H1 (cell line): ENCODE measurements around the gene GALNT9.

Source experiments
- EGR1 ChIP-seq: IDR thresholded peaks from 2 replicates; pipeline ENCODE4 v1.6.1; 2011; ENCODE audit warnings: low read depth, low read length, borderline replicate concordance
- EZH2 ChIP-seq: fragments of 200-600 bp; sonication (generic); IDR thresholded peaks from 2 replicates; pipeline ENCODE4 v1.7.1; 2012; ENCODE audit warnings: low read depth, mild to moderate bottlenecking, moderate library complexity, low read length, inconsistent platforms; ENCODE audit not compliant: severe bottlenecking
- GTF2F1 ChIP-seq: IDR thresholded peaks from 2 replicates; pipeline ENCODE4 v1.6.1; 2012; ENCODE audit warnings: low read depth, low read length, improper control_type of control experiment, borderline replicate concordance
- POLR2A ChIP-seq, 2 experiments: IDR thresholded peaks; 1 replicate in 1 of 2; 2 replicates in 1 of 2; pipeline ENCODE4 v1.6.1; 2011; ENCODE audit warnings: low read depth in 2 of 2, low read length in 2 of 2, mild to moderate bottlenecking in 2 of 2; ENCODE audit errors: control extremely low read depth in 1 of 2
- POLR2AphosphoS5 ChIP-seq: IDR thresholded peaks from 2 replicates; pipeline ENCODE4 v1.6.1; 2011; ENCODE audit warnings: low read depth, low read length
- RXRA ChIP-seq: IDR thresholded peaks from 2 replicates; pipeline ENCODE4 v1.6.1; 2011; ENCODE audit warnings: low read depth, mild to moderate bottlenecking, low read length, moderate library complexity; ENCODE audit not compliant: insufficient read depth
- YY1 ChIP-seq: IDR thresholded peaks from 2 replicates; pipeline ENCODE4 v1.6.1; 2011; ENCODE audit warnings: low read depth, mild to moderate bottlenecking, low read length
- TF ChIP-seq, protein P1 (sequence below), 3 experiments: IDR thresholded peaks; 1 replicate in 2 of 3; 2 replicates in 1 of 3; pipeline versions ENCODE4 v1.5.1 to v1.6.1; 2011; ENCODE audit warnings: low read length in 3 of 3, mild to moderate bottlenecking in 3 of 3, inconsistent platforms in 2 of 3, low read depth in 1 of 3, moderate library complexity in 1 of 3; ENCODE audit not compliant: insufficient read depth in 1 of 3; ENCODE audit errors: control extremely low read depth in 1 of 3

DNA sequence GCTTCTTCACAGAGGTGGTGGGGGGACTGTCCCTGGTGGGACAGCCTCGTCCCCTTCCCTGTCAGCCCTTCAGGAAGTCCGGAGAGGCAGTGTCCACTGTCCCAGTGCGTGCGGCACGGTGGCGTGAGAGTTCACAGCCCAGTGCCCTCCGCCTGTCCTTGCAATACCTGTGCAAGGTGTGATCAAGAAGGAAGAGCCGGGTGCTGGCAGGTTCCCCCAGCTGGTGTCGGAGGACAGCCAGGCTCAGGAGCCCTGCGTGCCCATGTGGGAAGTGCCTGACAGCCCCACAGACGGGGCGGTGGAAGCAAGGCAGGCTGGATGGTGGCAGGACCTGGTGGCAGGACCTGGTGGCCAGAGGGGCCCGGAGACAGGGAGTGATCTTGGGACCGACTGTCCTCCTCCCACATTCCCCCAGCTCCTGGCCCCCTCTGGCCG lies 168.8 kb downstream of the GALNT9 start:
- TF ChIP-seq, protein P1, sequence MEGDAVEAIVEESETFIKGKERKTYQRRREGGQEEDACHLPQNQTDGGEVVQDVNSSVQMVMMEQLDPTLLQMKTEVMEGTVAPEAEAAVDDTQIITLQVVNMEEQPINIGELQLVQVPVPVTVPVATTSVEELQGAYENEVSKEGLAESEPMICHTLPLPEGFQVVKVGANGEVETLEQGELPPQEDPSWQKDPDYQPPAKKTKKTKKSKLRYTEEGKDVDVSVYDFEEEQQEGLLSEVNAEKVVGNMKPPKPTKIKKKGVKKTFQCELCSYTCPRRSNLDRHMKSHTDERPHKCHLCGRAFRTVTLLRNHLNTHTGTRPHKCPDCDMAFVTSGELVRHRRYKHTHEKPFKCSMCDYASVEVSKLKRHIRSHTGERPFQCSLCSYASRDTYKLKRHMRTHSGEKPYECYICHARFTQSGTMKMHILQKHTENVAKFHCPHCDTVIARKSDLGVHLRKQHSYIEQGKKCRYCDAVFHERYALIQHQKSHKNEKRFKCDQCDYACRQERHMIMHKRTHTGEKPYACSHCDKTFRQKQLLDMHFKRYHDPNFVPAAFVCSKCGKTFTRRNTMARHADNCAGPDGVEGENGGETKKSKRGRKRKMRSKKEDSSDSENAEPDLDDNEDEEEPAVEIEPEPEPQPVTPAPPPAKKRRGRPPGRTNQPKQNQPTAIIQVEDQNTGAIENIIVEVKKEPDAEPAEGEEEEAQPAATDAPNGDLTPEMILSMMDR (IDR thresholded peaks at IDR 0.05; ENCODE audit: control extremely low read depth in 1 of 3, insufficient read depth in 1 of 3, low read depth in 1 of 3, low read length in 3 of 3): no peak
- TF ChIP-seq EGR1: no peak
- no peak for TF ChIP-seq POLR2A (IDR thresholded peaks at IDR 0.05; ENCODE audit: control extremely low read depth in 1 of 2, low read depth in 2 of 2, low read length in 2 of 2)
- TF ChIP-seq POLR2AphosphoS5: no peak
- no peak for TF ChIP-seq YY1
- TF ChIP-seq EZH2: no peak
- TF ChIP-seq GTF2F1: no peak
- no peak for TF ChIP-seq RXRA
